Right lobe of liver (tissue), 6 donors: ENCODE results near the gene CELF6. TPM values are rescaled to one million over a fixed set of nuclear protein-coding genes. Genes with fewer than 3 reads are reported as not detected.

ENCODE experiments used
- ATAC-seq, 4 donors: fragments of 200-7000 bp; cut with Tn5 transposase; one replicate each; pipeline ENCODE4 v1.9.1; 2020; ENCODE audit warnings: mild to moderate bottlenecking in 4 of 4, moderate library complexity in 4 of 4
- DNase-seq, 3 donors: peaks; one replicate each; pipeline ENCODE4 v3.0.0-alpha.2; 2020
- H3K27ac ChIP-seq, 3 donors: fragments of 200-600 bp; one replicate each; pipeline ENCODE4 v1.8.0; 2022
- H3K27me3 ChIP-seq, 2 donors: fragments of 200-600 bp; one replicate each; pipeline ENCODE4 v1.8.0; 2022
- H3K36me3 ChIP-seq, 4 donors: fragments of 200-600 bp; sonication (generic) in 1 of 4; one replicate each; pipeline versions ENCODE4 v1.5.1 to v1.8.0; 2017 to 2022; ENCODE audit warnings: control low read depth in 1 of 4
- H3K4me1 ChIP-seq, 4 donors: fragments of 200-600 bp; sonication (generic) in 1 of 4; one replicate each; pipeline versions ENCODE4 v1.5.1 to v1.8.0; 2017 to 2022; ENCODE audit warnings: control low read depth in 1 of 4
- H3K4me3 ChIP-seq, 3 donors: fragments of 200-600 bp; one replicate each; pipeline ENCODE4 v1.8.0; 2022
- H3K9me3 ChIP-seq, 4 donors: fragments of 200-600 bp; sonication (generic) in 1 of 4; one replicate each; pipeline versions ENCODE4 v1.5.1 to v1.8.0; 2017 to 2022; ENCODE audit warnings: control low read depth in 1 of 4
- CTCF ChIP-seq, 4 donors: fragments of 200-600 bp in 3 of 4; fragments of 450-650 bp in 1 of 4; IDR thresholded peaks; one replicate each; pipeline versions ENCODE4 v1.5.1 to v1.8.0; 2016 to 2022; ENCODE audit warnings: antibody characterized with exemption in 4 of 4, mild to moderate bottlenecking in 2 of 4
- POLR2A ChIP-seq: fragments of 450-650 bp; IDR thresholded peaks from one replicate; pipeline ENCODE4 v1.6.1; 2017; ENCODE audit warnings: antibody characterized with exemption, mild to moderate bottlenecking
- WGBS: methylation state at CpG from one replicate; pipeline ENCODE4 v1.1.6; 2018; ENCODE audit warnings: low coverage, low lambda C conversion rate; ENCODE audit not compliant: insufficient coverage; ENCODE audit errors: missing lambda C conversion rate; 5-methylcytosine and 5-hydroxymethylcytosine counted together
- intact Hi-C, 2 donors: fragments of 100-400 bp; cut with DNase I; formaldehyde crosslinking; loops; one replicate each; pipeline versions ENCODE4 v1.11.2 to v1.14.1; 2022
- total RNA-seq, 6 experiments: library from RNA; depleted of rRNA in 2 of 6; stranded (reverse); fragments of >200 nt in 2 of 6; fragmentation: NEBNext Ultra II Directional in 3 of 6; extraction: Animal tissue kit (Norgen Biotek cat#: 25700) in 3 of 6; gene quantifications; one replicate each; pipeline versions ENCODE4 v1.1.0 to v1.2.4, GENCODE V29; 2016 to 2023
- donor health status: DM: no; HTN: yes; CAD: no.
- donor health status: DM: no; HTN: no; CAD: no.
- donor health status: DM: no; HTN: no; CAD: no.
- donor health status: DM: no; HTN: yes; CAD: no.
- donor health status: DM: no; HTN: yes; CAD: no.

Gene CELF6
- total RNA-seq, 6 experiments from 2014 or later: 0.47 to 1.7 (median 1.2) TPM

GRCh38 chr15:72239652-72240051 is 80.3 kb downstream of the CELF6 start:
- DNase-seq (no peak), ATAC-seq (no peak)
- Histone ChIP-seq H3K4me1 (no peaks in the 10 kb centered on the region), H3K27ac (no peak overlapping the region), H3K27me3 (no peaks in the 10 kb centered on the region), H3K36me3 (peaks cover 0 to 8% (median 2%) of the 10 kb centered on the region in 4 donors), H3K4me3 (no peak overlapping the region), H3K9me3 (no peaks in the 10 kb centered on the region)
- TF ChIP-seq CTCF (IDR thresholded peaks at IDR 0.05) (no peak), POLR2A (no peak)
- intact Hi-C loops: no loop called here

- no peak for TF ChIP-seq POLR2A
- TF ChIP-seq CTCF (IDR thresholded peaks at IDR 0.05): no peak
- Histone ChIP-seq H3K4me1 (no peaks in the 10 kb centered on the region), H3K9me3 (no peaks in the 10 kb centered on the region), H3K27me3 (no peaks in the 10 kb centered on the region), H3K36me3 (peaks cover 0 to 8% (median 2%) of the 10 kb centered on the region in 4 donors), H3K4me3 (no peak overlapping the region), H3K27ac (no peak overlapping the region)
- WGBS: 86% methylated on average over 1 of the region's 3 CpGs
- intact Hi-C loops: no loop called here
- no peak for ATAC-seq
- no peak for DNase-seq
These were observed 81.4 kb downstream of the CELF6 start for GRCh38 chr15:72238586-72238985.

GRCh38 chr15:72237853-72238224 is 82.1 kb downstream of the CELF6 start:
- Histone ChIP-seq H3K4me3 (no peak overlapping the region), H3K4me1 (no peaks in the 10 kb centered on the region), H3K36me3 (peaks cover 0 to 5% (median under 1%) of the 10 kb centered on the region in 4 donors), H3K27me3 (no peaks in the 10 kb centered on the region), H3K9me3 (no peaks in the 10 kb centered on the region), H3K27ac (no peak overlapping the region)
- intact Hi-C loops: no loop called here
- ATAC-seq: no peak
- DNase-seq: no peak
- no CpG with 5 or more reads among the region's 1 CpG for WGBS
- no peak for TF ChIP-seq CTCF (IDR thresholded peaks at IDR 0.05)
- no peak for TF ChIP-seq POLR2A

GRCh38 chr15:72237029-72237852 is 82.7 kb downstream of the CELF6 start:
- DNase-seq: peak in 1 of 3 donors; percentile 31
- no peak overlapping the region for H3K4me3 ChIP-seq
- 40% methylated on average over 2 of the region's 3 CpGs for WGBS
- peaks cover 0 to 5% (median 0%) of the 10 kb centered on the region in 4 donors for H3K36me3 ChIP-seq
- TF ChIP-seq POLR2A (no peak), CTCF (IDR thresholded peaks at IDR 0.05) (no peak)
- peak; percentile 33 to 80 (median 45) for ATAC-seq
- intact Hi-C loops: no loop called here
- no peaks in the 10 kb centered on the region for H3K9me3 ChIP-seq
- no peak overlapping the region for H3K27ac ChIP-seq
- no peaks in the 10 kb centered on the region for H3K27me3 ChIP-seq
- H3K4me1 ChIP-seq: no peaks in the 10 kb centered on the region
